Measurements from ENCODE around the gene CCDC187.

CCDC187 gene

DNA sequence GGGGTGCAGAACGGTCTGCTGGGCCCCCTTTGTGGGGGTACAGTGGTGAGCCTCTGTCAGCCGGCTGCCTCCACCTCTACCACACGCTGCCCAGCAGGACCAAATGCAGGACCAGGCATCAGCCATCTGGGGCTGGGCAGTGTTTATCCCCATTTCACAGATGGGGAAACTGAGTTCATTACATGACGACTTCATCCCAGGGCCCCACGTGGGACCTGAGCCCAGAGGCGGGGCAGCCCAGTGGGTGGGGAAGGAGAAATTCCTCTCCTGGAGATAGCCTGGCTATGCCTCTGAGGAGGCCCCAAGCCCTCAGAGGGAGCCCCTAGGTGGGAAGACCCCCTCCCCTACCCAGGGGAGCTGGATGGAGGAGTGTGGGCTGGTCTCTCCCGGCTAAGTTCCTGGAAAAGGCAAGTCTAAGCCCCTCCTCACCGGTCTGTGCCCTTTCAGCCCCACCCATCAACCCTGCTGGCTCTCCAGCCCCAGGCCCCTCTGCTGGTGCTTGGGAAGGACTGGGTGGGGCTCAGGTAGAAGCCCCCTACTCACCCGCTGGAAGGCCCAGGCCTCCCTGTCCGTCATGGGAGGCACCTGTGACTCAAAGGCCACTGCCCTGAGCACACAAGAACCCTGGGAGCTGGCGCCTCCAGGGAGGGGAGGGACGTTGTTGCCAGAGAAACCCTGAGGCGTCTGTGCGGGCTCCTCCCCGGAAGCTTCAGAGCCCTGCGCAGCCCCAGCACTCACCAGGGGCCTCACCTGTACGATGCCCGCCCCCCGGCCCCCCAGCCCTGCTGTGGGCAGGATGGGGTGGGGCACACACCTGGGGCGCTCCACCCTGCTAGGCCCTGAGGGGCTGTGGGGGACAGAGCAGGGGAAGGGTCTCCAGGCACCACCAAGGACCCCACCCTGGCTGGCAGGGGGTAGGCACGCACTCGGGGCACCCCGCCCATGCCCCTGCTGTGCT lies 7.4 kb upstream of the CCDC187 start:
- no peak for DNase-seq (ENCODE audit: low spot score)

DNA sequence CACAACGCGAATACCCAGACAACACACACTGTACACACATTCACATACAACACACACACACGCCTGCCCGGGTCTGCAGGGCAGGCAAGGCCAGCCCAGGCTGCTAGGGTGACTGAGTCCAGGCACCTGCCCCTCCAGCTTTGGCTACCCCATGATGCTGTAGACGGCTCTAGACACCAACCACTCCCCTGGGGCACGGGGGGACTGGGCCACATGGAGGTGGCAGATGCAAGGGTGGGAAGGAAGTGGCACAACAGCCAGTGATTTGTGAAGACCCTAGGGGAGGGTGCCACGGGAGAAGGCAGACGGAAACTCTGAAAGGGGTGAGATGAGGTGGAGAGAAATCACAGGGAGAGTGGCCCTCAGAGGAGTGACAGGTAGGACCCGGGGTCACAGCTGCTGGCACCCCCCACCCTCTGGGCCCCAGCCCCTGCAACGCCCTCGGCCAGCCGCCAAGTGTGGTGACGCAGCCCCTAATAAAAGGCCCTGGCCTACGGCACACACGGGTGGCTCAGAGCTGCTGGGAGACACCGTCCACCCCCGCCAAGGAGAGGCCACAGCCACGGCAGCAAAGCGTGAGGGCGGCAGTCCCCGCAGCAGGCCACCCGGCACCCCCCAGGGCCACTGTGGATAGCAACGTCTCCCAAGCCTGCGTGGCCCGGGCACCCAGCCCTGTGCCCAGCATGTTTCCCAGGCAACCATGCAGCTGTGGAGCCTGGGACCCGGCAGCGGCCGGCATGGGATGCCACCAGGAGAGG lies 6.6 kb upstream of the CCDC187 start:
- DNase-seq (ENCODE audit: low spot score): no peak

DNA sequence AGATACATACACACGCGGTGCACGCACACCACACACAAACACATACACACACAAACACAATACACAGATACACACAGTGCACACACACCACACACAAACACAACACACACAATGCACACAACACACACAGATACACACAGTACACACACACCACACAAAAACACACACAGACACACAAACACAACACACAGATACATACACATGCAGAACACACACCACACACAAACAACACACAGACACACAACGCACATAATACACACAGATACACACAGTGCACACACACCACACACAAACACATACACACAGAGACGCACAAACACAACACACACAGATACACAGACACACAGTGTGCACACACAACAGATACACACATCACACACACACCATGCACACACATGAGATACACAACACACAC lies 5.9 kb upstream of the CCDC187 start:
- DNase-seq (ENCODE audit: low spot score): no peak

DNA sequence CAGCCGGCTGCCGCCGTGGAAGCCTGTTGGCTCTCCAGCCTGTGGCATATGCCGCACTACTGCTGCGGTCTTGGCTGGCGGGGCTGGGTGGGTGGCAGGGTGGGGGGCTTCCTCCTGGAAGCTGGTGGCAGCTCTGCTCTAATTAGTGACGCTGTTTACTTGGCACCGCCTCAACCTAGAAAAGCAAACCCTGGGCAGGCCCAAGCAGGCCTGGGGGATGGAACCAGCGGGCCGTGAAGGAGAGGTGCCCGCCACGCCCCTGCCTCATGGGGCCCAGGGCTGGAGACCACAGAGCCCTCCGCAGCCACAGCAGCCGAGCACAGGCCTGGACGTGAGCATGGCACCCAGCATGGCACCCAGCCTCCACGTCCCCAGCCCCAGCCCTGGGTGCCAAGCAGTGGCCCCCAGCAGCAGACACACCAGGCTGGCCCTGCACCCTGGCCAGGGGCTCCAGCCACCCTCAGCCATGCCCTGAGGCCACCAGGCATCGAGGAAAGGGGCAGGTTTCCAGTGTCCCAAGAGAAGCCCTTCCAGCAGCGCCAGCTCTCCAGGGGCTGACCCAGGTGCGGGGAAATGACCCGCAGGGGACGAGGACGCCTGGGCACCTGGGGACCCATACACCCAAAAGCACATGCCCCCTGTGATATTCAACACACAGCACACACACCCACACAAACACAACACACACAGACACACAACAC lies 5.4 kb upstream of the CCDC187 start:
- DNase-seq (ENCODE audit: low spot score): no peak

DNA sequence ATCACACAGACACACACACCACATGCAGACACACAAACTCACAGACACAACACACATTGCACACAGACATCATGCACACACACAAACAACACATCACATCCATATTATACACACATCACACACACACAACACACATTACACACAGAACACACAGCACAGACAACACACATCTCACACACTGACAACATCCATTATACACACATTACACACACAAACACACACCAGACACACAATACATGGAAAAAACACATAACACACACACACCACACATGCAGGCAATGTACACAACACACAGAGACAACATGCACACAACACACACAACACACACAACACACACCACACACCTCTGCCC lies 4.8 kb upstream of the CCDC187 start:
- no peak for DNase-seq (ENCODE audit: low spot score)

DNA sequence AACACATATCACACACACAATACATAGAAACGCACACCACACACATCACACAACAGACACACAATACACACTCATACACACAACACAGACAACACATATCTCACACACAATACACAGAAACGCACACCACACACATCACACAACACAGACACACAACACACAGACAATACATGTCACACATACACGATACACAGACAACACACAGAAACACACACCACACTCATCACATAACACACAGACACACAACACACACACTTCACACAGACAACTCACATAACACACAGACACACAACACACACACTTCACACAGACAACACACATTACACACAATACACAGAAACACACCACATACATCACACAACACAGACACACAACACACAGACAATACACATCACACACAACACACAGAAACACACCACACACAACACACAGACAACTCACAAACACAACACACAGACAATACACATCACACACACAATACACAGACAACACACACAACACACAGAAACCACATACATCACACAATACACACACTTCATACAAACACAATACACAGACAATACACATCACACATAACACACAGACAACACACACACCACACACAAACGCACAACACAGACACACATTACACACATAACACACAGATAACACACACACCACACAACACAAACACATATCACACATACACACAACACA lies 4.3 kb upstream of the CCDC187 start:
- no peak for DNase-seq (ENCODE audit: low spot score)

DNA sequence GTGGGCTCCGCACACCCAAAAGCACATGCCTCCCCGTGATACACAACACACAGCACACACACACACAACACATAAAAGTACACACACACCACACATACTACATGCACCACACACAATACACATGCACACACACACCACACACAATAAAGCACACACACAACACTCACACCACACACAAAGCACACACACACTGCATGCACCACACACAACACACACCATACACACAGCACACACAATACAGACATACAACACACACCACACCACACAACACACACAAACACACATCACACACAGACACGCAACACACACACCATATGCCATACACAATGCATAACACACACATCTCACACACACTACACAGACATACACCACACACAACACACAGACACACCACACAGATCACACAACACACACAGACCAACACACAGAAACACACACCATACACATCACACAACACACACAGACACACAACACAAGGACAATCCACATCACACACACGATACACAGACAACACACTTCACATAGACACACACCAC lies 3.4 kb upstream of the CCDC187 start:
- DNase-seq (ENCODE audit: low spot score): no peak

DNA sequence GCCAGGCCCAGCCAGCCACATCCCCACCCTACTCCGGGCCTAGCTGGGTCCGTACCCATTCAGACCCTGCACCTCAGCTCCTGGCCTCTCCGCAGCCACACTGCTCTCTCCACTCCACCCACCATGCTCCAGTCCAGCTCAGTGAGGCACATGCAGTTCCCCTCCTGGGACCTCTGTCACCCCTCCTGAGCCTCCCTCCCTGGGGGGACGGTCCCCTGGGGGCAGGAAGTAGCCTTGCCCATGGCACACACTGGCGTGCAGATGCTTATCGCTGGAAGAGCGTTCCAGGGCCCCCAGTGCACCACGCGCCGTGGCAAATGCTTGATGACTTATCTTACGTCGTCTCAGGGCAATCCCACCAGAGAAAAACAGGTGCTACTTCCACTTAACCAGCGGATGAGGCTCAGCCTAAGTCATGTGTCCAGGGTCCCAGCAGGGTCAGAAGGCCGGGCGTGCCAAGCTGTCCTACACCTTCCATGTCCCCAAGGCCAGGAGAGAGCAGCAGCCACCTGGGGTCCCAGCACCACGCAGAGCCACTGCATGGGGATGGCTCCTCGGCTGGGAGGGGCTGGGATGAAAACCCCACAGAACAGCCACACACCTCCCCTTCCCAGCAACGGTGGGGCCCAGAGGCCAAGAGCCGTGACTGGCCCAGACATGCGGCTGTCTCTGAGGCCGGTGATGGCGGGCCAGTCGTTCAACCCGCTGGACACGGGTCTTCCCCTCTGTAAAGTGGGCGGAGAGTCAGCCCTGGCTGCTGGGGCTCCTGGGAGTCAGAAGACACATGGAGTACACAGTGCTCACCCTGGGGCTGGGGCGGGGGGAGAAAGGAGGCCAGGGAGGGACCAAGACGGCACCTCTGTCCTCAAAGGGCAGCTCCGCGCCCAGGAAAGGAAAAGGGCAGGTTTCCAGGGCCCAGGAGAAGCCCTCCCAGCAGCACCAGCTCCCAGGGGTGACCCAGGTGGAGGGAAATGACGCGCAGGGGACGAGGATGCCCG lies 2.6 kb upstream of the CCDC187 start:
- DNase-seq (ENCODE audit: low spot score): no peak

DNA sequence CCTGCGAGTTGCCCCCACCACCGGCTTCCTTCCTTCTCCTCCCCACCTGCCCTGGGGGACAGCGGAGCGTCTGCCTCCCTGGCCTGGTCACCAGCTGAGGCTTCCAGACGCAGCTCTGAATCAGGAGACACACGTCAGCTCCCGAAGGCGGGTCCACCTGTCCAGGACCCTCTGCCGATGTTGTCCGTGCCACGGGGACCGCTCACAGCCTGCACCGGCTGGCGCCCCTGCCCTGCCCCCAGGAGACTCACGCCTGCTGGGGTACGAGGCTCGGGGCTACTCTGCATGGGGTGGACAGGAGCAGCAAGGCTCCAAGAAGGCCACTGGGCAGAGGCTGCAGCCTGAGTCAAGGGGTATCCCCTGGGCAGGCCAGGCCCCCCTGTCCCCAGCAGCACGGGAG lies 1.9 kb upstream of the CCDC187 start:
- no peak for DNase-seq (ENCODE audit: low spot score)

DNA sequence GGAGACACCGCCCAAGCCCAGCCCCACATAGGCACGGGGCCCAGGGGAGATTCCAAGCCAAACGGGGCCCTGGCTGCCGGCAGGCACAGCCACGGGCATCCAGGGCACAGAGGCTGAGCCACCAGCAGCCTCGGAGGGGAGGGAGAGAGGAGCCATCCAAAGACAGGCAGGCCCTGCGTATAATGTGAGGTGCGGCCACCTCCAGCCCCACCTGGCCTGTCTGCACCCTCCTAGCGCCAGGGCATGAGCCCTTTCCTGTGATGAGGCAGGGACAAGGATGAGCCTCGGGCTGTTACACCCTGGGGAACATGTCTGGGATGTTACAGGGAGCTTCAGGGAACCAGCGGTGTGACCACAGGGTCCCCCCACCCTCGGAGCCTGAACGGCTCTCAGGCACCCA lies 1.1 kb upstream of the CCDC187 start:
- no peak for DNase-seq (ENCODE audit: low spot score)

DNA sequence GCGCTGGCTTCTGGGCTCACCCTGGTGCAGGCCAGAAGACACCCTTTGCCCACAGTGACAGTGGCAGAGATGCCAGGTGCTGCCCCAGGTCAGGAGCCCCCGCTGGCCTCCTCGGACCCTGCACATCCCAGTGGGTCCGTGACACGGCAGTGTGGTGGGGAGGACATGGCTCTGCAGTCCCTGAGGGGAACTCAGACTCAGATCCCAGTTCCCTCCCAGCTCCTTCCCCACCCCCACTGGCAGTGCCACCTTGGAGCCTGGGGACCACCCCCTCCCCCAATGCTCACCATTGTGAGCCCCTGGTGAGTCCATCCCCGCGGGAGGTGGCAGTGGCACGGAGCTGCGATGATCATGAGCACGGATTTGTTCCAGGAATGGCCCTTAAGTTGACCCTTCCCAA lies 562 bp upstream of the CCDC187 start:
- DNase-seq (ENCODE audit: low spot score): no peak

DNA sequence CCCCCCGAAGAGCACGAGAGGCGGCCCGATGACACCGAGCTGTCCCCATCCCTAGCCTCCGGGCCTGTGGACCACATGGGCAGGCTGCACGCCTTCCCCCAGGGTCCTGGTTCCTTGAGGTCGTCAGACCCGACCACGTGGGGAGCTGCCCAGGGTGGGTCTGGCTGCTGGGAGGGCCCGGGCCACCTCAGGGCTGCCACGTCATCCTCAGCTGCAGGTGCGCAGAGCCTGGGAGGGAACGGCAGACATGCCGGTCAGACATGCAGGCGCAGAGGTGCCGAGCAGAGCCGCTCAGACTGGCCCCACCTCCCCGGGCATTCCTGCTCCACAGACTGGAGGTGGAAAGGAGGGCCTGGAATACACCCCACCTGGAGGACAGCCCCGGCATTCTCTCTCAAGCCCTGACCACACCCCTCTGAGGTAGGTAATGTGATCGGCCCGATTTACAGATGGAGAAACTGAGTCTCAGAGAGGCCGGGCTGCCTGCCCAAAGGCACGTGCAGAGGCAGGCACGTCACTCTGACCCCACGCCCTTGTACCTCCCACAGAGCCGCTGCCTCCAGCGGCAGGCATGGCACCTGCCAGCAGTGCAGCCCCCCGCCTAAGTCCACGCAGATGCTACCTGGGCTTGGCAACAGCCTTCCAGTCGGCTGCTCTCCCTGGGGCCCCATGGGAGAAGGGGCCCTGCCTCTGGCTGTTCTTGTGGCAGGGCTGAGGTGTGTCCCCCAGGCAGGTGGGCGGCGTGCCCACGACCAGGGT lies 649 bp downstream of the CCDC187 start:
- DNase-seq (ENCODE audit: low spot score): no peak

DNA sequence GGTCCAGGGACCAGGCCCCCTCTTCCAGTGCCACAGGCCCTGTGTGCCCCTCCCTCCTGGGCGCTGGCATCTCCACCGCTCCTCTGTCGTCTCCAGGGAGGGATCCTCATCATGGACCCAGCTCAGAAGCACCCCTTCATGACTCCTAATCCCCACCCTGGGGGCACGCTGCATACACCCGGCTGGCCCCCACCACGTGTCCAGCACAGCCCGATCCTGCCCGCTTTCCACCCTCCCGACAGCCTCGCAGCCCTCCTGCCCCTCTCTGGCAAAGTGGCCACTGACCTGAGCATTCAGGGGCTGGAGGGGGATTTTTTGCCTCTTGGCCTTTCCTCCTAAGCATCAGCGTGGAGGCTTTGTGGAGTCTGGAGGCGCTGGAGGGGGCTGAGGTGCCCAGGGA lies 1.4 kb downstream of the CCDC187 start:
- no peak for DNase-seq (ENCODE audit: low spot score)

DNA sequence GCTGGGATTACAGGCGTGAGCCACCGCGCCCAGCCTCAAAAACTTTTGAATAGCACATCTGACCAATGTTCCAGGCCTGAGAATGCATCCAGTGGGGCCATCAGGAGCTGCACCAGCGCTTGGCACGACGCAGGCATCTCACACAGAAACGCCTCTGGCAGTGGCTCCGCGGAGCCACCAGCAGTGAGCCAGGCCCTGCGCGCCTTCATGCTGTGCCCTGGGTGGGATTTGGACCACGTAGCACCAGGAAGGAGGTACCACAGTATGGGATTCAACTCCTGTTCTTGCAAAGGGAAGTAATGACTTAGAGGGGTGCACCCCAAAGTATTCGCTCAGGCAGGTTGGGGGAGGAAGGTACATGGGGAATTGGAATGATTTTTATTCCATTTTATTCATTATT lies 3.0 kb downstream of the CCDC187 start:
- DNase-seq (ENCODE audit: low spot score): no peak

DNA sequence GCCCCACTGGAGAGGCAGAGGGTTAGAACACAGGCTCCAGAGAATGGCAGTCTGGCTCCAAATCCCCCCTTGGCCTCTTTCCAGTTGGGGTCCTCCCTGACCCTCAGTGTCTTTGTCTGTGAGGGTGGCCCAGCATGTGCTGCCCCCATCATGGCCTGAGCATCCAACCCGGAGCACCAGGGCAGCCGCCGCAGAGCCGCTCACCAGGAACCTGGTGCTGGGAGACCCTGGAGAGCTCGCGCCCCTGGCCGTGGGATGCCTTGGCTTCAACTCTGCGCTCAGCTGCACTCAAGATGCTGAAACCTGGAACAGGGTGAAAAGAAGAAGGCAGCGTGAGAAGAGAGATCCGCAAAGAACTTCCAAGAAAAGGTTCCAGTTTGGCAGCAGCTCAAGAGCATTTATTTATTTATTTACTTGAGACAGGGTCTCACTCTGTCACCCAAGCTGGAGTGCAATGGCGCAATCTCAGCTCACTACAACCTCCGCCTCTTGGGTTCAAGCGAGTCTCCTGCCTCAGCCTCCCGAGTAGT lies 3.8 kb downstream of the CCDC187 start:
- DNase-seq (ENCODE audit: low spot score): no peak

DNA sequence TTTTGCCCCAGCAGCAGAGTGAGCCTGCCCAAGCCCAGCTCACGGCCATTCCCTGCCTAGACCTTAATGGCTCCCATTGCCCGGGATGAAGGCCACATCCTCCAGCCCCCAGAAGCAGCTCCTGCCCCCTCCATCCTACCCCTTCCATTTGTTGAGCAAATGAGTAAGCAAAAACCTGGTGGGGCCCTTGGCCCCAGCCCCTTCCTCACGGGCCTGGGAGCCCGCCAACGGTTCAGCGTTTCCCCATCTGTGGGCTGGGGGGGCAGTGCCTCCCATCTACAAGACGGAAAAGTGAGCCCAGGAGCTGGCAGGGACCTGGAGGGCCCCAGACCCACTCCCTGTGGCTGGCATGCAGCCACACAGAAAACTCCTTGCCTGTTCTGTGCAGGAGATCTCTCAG lies 4.4 kb downstream of the CCDC187 start:
- no peak for DNase-seq (ENCODE audit: low spot score)

DNA sequence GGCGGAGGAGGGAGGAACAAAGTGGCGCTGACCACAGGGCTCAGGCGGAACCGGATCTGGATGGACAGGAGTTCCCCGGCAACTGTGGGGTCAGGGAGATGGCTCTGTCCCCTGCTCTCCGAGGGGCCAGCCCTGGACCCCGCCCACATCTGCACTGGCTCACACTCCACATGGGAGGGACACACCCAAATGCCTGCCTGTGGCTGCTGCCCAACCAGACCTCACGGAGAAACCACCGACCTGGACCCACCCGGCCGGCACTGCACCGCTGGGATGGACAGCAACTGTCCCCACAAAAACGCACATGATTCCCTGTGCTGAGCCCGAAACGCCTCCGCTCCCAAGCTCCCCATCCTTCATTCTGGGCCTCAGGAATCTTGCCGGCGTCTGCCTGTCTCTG lies 4.8 kb downstream of the CCDC187 start:
- no peak for DNase-seq (ENCODE audit: low spot score)

DNA sequence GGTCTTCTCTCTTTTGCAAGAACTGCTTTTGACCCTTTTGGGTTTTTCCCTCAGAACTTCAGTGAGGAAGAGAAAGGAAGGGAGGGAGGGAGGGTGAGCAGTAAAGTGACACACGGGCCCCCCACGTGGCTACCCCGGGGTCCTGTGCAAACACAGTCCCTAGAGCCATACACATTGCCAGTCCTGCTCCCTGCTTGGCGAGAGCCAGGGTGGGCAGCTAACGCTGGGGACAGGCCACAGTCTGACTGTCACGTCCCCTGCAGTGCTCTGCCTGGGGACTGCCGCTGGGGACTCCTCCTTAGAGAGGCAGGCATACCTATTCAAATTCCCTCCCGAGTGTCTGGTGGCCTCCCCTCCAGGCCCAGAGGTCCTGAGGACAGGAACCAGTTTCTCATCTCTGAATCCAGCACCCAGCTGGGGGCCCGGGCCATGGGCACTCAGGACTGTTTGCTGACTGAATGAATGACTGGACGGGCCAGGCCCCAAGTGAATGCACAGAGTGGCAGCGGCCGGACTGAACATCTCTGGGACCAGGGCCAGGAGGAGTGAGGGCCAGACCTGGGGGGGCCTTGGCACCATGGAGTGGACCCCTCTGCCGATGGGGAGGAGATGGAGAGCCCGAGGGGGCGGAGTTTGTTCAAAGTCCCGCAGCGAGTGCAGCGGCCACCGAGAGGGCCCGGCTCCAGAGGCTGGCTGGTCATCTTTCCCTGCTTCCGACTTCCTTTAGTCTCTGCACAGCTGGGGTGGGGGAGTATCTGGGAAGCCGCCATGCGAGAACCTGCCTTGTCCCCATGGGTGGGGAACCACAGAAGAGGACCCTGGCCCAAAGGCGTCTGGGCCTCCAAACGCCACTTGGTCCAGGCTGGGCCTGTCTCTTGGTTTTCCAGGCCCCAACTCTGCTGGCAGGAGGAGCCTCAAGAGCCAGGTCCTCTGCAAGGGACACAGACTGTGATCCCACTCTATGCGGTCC lies 5.8 kb downstream of the CCDC187 start:
- DNase-seq (ENCODE audit: low spot score): no peak

Measured in hematopoietic multipotent progenitor cell treated with erythropoietin and hydrocortisone succinate and interleukin-3 and kit ligand, for 15 days (in vitro differentiated cells).